GM18861 (cell line): Measurements from ENCODE around the gene CIAO1.
A peak's percentile ranks its signal among the peaks of the same experiment; 100 is the strongest.
"Not testable (repeated sequence)": the region's sequence is repeated elsewhere in the genome, so short reads cannot be mapped to it uniquely, and the experiment has no call there.

ENCODE experiments used
- ATAC-seq: cut with Tn5 transposase; IDR thresholded peaks from one replicate; pipeline ENCODE4 v1.9.1; 2021; ENCODE audit not compliant: unreplicated experiment

The CIAO1 gene

DNA sequence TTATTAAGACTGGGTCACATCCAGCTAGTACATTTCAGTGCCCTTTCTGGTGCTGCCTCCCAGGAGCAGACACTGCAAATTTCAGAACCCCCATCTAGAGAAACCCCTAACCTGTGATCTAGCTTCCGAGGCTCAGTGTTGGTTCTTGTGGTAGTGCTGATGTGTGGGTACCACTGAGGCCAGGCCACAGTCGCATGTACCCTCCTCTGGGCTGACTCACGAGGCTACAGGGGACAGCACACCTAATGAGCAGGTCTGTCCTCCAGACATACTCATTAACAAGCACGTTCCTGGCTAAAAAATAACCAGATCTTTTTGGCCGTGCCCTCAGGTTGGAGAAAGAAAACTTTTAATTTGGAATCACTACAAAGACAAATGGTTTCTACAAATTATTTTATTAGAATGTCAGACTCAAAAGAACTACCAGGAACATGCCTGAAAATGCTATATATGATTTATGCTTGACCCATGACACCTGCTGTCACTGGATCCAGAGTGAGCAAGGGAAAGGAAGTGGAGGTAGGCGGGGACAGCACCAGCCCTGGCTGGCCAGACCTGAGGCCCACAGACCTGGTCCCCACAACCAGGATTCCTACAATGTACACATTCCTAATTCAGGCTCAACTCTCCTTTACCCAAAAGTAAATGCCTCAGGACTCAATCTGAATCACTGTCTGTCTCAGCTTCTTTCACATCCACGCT lies 8.5 kb downstream of the CIAO1 start:
- no peak for ATAC-seq

DNA sequence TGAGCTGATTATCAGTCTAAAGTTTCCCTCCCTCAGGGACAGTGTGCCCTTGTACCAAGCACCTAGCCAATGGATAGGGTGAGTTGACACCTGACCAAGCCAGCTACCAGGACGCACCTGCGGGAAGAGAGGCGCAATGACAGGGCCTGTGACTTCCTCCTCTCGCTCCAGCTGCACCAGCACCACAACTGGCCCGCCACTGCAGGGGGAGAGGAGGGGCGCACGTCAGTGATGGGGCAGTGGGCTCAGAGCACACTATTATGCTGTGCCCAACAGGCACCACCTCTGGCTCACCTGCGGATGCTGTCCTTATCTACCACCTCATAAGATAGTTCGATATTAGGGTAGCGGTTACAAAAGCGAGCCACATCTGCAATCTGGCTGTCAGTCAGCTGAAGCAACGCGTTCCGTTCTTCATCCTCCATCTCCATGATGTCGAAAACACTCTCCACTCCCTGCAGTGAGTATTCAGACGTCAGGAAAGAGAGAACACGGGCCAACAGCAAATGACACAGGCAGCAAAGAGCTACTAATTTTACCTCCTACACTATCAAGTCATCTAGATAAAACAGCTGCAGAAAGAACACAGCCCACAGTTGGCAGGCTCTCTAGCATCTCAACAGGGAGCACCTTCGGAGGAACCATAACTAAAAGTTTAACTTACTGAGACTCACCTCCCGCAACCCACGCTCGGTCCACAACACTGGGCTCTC lies 10.9 kb downstream of the CIAO1 start:
- no peak for ATAC-seq

DNA sequence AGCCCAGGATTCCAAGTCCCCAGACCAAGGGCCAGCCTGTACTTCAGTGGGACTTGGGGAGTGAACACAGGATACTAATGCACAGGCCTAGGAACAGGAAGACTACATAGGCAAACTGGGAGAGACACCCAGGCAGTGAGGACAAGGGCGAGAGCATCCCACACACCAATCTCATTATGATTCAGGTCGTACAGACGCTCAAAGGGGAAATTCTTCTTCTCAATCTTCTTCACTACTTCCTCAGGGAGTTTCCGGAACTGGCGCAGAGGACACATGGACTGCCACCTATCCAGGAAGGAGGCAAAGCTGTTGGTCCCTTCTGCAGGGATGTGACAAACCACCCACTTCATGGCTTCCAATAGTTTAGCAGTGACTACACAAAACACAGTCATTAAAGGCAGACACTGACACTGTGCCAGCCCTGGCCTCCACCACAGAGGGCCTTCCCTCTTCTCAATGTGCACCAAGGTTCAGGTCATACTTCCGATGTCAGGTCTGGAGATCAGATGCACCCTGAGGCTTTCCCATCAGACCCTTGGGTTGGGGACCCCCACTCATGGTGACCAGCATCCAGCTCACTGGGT lies 21.3 kb downstream of the CIAO1 start:
- no peak for ATAC-seq

DNA sequence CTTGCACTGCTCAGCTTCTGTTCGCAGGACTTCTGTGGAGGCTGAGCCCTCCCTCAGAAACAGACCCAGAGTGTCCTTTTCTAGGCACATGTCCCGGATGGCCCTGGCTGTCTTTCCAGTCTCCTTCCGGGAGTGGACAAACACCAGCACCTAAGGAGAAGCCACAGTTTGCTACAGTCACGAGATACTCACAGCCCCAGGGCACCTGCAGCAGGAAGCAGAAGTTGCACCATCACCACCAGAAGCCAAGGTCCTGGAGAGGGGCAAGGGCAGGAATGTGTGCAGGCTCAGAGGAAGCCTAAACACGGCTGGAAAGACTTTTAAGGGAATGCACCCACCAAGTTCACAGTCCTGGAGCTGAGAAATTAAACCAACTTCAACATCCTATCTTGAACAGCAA lies 25.7 kb downstream of the CIAO1 start:
- ATAC-seq = no peak

DNA sequence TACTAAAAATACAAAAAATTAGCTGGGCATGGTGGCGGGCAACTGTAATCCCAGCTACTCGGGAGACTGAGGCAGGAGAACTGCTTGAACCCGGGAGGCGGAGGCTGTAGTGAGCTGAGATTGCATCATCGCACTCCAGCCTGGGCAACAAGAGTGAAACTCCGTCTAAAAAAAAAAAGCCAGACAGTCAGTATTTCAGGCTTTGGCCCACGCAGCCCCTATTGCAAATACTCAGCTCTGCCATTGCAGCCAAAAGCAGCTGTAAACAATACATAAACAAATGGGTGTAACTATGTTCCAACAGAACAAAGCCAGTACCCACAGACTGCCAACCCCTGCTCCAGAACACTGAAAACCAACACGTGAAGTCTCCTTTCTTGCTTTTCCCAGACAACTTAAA lies 28.2 kb downstream of the CIAO1 start:
- not testable (repeated sequence) for ATAC-seq

DNA sequence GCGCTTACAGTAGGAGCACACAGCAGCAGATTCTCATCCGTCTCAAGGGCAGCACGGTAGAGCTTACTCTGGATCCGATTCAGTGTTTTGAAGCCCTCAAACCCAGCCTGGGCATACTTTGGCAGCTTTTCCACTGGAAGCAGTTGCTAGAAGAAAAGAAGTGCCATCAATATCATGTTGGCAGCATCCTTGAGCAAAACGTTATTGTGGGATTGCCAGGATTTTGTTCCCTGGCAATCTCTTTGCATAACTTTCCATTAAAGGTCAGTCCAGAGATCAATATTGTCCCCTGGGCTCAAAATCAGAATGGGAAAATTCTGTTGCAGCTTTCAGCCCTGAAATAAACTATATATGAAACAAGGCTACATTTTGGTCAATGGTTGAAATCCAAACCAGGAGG lies 30.9 kb downstream of the CIAO1 start:
- ATAC-seq = no peak

DNA sequence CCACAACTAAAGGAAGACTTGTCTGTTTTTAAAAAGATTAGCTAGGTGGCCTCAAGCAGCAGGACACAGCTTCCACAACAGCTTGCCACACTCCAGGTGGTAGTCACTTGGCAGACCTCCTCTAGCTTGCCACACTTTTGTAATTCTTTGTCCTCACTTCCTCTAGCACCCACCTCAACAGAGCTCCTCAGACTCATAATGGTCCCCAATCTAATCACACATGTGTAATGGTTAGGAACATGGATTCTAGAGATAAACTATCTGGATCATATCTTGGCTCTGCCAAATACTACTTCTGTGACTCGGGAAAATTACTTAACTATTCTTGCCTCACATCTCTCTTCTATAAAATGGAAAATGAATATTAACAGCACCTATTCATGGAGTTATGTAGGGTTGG lies 35.8 kb downstream of the CIAO1 start:
- no peak for ATAC-seq

DNA sequence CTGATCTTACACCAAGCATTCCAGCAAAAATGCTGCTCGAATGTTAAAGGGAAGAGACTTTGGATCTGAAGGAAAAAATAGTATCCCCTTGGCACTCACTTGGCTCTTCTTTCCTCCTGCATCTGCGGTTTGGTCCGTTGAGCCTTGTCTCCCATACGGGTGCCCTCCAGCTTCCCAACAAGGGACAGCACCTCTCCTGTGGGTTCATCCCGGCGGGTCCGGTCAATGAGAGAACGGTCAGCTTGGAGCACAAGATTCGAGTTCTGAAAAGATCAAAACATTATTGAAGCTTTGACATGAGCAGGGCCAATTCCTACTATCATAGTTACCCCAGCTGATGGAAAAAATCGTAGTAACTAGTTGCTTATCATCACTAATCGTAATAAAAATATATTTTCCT lies 38.6 kb downstream of the CIAO1 start:
- no peak for ATAC-seq

DNA sequence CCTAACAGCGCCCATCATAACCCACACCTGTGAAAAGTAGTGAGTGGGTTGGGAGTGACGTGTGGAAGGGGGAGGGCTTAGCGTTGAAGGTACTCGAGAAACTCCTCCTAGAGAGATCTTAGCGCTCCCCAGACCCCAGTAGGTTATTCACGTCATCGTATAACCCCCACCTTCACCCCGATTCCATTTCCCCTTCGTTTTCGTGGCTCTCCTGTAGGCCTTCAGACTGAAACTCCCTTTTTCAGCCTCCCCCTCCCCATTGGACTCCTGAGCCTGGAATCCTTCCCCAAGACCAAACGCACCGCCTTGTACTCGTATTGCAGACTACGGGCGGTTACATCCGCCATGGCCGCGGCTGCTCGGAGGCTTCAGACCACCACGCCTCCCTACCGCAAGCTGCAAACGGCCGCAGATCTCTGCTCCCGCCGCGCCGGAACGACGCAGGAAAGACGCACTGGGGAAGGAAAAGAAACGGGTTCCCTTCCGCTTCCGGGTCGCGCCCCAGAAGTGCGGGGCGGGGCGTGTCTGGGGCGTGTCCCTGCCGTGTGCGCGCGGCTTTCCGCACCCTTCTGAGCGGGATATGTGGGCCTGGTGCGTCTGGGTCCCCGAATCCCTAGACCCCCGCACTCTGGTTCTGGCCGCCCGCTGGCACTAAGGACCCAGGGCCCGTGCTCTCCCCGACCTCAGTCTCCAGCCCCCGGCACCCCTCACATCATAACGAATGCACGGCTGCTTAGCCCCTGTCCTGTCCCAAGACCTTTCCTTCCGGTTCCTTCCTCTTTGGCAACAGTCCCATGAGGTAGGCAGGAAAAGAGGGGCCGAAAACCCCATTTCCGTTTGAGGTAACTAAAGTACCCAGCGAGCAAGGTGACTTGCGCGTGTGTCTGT lies 39.3 kb downstream of the CIAO1 start, which contains the start of gene SNRNP200:
TSS of gene SNRNP200 (minus strand) at position 456 of the 888 bp plus-strand sequence. CDS start at position 347, 109 bp downstream.
- ATAC-seq = peak; percentile 75

DNA sequence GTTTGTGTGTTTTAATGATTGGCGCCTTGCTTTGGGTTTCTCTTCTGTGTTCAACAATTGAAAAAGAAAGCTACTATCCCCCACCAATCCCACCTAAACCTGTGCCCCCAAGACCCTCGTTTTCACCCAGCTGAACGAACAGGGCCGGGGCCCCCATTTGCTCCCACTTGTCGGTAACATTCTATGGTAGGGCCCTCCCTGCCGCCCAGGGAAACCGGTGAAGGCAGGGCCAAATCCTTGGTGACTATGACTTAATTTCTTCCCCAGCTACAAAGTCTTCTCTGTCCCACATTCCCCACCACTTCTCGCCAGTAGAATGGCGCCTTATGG lies 39.9 kb downstream of the CIAO1 start:
- no peak for ATAC-seq

DNA sequence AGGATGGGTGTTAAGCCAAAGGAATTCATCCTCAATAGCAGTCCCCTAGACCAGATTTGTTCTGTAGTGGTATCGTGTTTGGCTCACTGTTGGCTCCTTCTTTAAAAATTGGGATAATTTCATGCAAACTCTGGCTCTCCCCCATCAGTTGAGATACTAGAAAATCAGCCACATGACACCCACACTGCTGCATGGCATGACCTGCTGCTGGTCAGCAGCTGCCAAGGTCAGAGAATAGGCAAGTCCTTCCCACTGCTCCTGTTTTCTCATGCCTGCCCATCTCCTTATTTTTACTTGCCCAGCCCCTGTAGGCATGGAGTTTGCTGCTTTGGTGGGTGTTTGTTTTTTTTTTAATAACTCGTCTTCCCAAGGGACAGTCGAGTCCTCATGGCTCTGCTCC lies 40.3 kb downstream of the CIAO1 start:
- no peak for ATAC-seq

DNA sequence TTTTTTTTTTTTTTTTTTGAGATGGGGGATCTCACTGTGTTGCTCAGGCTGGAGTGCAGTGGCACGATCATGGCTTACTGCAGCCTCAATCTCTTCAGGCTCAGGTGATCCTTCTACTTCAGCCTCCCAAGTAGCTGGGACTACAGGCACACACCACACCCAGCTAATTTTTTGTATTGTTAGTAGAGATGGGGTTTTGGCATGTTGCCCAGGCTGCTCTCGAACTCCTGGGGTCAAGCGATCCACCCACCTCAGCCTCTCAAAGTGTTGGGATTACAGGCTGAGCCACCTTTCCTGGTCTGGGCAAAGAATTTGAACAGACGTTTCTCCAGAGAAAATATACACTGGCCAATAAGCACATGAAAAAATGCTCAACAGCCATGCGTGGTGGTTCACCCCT lies 42.2 kb downstream of the CIAO1 start:
- ATAC-seq = no peak

DNA sequence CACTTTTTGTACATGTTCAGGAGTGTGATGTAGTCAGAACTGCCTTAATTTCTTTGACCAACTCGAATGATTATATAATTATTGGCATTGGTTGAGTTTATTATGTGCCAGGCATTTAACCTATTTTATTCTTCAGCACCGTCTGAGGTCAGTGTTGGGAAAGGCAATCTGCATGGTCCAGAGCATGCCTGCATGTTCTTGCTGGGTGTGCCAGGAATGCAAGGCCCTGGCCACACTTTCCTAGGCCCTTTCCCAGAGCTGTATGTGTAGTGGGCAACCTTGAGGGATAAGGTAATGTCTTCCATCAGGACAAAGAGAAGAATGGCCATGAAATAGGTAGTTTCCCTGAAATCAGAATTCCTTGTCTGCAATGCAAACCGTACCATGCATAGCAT lies 49.0 kb downstream of the CIAO1 start:
- no peak for ATAC-seq

DNA sequence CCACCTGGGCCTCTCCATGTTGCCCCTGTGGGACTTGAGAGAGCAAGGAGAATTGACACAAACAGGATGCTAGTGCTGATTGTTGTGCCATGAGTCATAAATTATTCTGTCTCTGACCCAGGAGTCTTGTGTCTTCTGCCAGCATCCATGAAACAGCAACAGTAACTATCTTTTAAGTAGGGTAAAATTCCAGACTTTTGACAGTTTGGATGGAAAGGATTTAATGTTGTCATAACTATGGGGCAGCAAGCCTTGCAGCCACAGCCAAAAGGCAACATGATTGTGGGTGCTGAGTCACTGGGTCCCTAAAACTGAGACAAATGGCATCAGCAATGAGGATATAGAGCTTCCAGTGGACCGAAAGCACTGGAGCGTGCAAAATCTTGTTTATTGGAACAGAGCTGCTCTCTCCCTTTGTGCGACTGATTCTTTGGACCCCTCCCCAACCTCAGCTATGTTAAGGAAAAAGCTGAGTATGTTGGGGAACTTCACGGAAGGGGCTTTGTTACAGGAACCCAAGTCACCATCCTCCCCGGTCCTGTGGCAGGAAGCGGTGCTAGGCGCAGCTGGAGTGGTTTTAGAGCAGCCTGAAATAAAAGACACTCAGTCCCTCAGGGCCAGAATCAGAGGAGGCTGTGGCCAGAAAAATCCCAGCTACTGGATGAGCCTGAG lies 49.5 kb downstream of the CIAO1 start:
- no peak for ATAC-seq

DNA sequence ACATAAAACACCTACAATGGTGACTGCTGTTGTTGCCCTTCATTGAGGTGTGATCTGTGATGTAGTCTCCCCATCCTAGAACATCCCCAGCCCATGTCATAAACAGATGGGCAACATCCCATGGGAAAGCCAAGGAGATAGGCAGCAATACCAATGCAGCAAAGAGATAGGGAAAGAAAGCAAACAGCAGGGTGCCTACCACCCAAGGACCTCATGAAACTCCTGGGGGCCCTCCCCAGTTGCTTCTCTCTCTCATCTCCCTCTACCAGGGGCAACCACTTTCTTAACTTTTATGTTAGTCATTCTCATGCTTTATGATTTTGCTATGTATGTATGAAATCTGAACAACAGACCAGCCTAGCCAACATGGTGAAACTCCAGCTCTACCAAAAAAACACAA lies 51.0 kb downstream of the CIAO1 start:
- no peak for ATAC-seq

DNA sequence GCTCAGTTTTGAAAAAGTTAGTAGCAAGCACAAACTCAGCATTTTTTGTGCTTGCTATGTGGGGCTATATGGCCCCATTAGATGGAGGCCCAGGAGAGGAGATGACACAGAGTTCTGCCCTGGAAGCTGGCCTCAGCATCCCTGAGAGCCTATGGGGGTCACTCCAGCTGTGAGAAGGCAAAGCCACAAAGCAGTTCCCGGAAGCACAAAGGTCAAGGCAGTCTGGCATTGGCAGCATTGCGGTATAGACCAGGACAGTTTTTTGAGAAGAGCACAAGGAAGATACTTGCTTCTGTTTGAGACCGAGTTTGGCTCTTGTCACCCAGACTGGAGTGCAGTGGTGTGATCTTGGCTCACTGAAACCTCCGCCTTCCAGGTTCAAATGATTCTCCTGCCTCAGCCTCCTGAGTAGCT lies 51.6 kb downstream of the CIAO1 start:
- no peak for ATAC-seq

DNA sequence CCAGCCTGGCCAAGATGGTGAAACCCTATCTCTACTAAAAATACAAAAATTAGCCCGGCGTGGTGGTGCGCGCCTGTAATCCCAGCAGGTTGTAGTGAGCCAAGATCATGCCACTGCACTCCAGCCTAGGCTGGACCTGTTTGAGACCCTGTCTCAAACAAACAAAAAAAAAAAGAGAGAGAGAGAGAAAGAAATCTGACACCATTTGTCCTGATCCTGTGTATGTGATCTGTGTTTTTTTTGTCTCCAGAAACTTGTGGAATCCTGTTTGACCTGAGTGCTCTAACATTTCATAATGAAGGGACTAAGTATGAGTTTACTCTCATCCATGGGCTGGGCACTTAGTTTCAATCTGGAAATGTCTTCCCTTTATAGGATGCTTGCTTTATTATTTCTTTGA lies 52.7 kb downstream of the CIAO1 start:
- no peak for ATAC-seq

DNA sequence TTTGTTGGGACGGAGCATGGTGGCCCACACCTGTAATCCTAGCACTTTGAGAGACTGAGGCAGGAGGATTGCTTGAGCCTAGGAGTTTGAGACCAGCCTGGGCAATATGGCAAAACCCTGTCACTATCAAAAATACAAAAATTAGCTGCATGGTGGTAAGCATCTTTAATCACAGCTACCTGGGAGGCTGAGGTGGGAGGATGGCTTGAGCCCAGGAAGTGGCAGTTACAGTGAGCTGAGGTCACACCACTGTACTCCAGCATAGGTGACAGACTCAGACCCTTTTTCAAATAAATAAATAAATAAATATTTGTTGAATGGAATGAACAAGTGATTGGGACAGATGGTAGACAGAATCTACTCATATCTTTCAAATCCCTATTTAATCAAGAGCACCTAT lies 53.4 kb downstream of the CIAO1 start:
- ATAC-seq = no peak

DNA sequence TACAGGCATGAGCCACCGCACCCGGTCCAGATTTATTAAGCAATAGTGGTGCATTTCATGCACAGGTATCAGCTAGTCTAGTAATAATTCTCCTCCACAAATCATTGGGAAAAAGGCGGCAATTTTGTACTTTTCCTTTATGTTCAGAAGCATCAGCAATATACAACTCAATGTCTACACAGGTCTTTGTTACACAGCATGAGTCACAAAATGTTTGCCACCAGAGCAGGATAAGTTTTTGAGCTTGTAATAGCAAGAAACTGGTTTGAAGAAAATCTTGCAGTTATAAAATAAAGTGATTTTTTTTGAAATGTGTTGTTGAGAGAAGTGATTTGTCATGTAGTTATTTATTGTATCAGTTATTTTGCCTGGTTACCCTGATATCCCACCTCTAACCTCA lies 54.3 kb downstream of the CIAO1 start:
- no peak for ATAC-seq

DNA sequence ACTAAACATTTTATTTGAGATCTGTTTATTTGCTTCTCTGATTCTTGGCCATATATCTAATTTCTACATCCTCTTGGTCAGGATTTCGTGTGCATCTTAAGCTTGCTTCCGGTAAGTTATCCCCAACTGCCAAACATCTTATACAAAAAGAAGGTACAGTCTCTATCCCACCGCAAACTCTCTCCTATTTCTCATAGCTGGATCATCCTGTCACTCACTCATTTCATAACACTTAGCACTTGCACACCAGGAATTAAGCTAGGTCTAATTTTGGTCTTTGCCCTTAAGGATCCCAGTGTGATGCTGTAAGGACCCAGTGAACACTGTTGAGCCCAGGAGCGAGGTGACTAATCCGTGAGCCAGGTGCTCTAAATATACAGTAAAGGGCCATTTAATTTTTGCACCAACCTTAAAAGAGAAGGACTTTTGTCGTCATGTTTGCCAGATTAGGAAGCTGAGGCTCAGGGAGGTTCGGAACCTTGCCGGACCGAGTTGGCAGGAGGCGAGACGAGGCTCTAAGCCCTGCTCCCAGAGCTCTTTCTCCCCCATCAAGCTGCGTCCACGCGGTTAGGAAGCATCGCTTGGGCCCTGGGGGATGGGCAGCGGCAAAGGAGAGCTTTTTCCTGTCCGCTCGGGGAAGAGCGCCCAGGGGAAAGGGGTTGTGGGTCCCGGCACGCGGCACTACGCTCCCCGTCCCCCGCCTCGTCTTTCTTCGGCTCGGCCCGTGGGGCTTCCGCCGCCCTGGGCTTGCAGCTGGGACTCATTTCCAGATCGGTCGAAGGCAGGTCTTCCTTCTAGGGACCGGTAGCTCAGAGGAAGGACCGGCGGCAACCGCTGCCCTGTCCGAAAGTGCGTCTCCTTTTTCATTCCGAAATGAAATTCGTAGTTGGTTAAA lies 55.0 kb downstream of the CIAO1 start:
- peak; percentile 9 for ATAC-seq
